Measurements from ENCODE around the gene PNMA1. TPM values are rescaled to one million over a fixed set of nuclear protein-coding genes. Genes with fewer than 3 reads are reported as not detected.

Gene PNMA1
- total RNA-seq, 1 experiment from 2014 or later: 24.6 TPM

DNA sequence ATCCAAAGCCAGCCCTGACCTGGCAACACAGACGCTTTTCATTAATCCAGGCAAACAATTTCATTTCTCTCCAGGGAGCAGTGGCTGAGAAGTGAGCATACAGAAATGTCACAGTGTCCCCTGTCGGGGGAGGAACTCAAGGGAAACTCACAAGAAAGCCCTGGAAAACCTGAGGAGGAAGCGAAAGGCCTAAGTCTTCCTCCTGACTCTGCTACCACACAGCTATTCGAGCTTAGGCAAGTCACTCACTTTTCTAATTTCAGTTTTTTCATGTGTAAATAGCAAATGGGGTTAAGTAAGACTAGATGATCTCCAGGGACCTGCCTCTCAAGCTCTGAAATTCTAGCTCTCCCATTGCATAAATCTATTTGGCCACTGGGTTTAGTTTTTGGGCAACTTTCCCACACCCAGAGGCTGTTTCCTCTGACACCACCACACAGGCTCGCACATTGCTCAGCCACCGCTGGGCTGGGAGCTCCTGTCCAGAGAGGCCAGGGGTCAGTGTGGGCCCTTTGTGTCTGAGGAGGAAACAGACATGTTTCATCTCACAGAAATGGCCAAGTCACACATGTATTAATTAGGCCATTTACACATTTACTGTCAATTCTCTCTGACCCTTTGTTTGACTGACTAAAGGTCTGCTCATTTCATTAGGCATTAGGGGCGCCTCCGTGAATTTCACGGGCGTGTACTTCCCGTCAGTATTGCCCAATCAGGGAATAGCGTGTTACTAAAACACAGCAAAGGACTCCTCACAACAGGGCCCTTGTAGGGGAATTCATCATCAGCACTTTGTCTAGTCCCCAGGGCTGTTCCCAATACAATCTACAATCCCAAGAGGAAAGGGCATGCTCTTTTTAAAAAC lies 9.8 kb upstream of the PNMA1 start:
- no peak overlapping the region for H3K4me3 ChIP-seq (replicated peaks in 1 of 2; ENCODE audit: low read depth in 1 of 2, low read length in 2 of 2)
- no peak for TF ChIP-seq YY1 (IDR thresholded peaks at IDR 0.05; ENCODE audit: extremely low read depth, insufficient replicate concordance, low read depth, low read length)
- TF ChIP-seq ZNF274 (IDR thresholded peaks at IDR 0.05; ENCODE audit: low read depth, low read length): no peak
- no peak for TF ChIP-seq CBX3 (IDR thresholded peaks at IDR 0.05; ENCODE audit: low read depth)
- no peak for TF ChIP-seq ZFX (IDR thresholded peaks at IDR 0.05)
- no peak for TF ChIP-seq POLR2A (IDR thresholded peaks at IDR 0.05; ENCODE audit: borderline replicate concordance, extremely low read depth, insufficient read depth, insufficient read length)
- TF ChIP-seq, protein P1, sequence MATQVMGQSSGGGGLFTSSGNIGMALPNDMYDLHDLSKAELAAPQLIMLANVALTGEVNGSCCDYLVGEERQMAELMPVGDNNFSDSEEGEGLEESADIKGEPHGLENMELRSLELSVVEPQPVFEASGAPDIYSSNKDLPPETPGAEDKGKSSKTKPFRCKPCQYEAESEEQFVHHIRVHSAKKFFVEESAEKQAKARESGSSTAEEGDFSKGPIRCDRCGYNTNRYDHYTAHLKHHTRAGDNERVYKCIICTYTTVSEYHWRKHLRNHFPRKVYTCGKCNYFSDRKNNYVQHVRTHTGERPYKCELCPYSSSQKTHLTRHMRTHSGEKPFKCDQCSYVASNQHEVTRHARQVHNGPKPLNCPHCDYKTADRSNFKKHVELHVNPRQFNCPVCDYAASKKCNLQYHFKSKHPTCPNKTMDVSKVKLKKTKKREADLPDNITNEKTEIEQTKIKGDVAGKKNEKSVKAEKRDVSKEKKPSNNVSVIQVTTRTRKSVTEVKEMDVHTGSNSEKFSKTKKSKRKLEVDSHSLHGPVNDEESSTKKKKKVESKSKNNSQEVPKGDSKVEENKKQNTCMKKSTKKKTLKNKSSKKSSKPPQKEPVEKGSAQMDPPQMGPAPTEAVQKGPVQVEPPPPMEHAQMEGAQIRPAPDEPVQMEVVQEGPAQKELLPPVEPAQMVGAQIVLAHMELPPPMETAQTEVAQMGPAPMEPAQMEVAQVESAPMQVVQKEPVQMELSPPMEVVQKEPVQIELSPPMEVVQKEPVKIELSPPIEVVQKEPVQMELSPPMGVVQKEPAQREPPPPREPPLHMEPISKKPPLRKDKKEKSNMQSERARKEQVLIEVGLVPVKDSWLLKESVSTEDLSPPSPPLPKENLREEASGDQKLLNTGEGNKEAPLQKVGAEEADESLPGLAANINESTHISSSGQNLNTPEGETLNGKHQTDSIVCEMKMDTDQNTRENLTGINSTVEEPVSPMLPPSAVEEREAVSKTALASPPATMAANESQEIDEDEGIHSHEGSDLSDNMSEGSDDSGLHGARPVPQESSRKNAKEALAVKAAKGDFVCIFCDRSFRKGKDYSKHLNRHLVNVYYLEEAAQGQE (IDR thresholded peaks at IDR 0.05; ENCODE audit: low read depth): no peak
- no peak overlapping the region for H2AFZ ChIP-seq (ENCODE audit: low read depth, low read length, poor library complexity, severe bottlenecking)
- no peak overlapping the region for H3K4me2 ChIP-seq (ENCODE audit: low read length)
- no peaks in the 10 kb centered on the region for H3K9me3 ChIP-seq (ENCODE audit: control insufficient read depth in 1 of 2, insufficient read depth in 1 of 2, low read depth in 1 of 2, low read length in 2 of 2)
- intact Hi-C loops (cut with micrococcal nuclease): no loop called here
- H4K20me1 ChIP-seq (ENCODE audit: insufficient read depth): no peaks in the 10 kb centered on the region; the same call in 1 of the 2 replicates
- ChIA-PET CTCF (no interaction called here), RAD21 (ENCODE audit: low non-redundant PET in 1 of 2, low total read pairs in 2 of 2, uncharacterized antibody in 2 of 2, unreplicated experiment in 2 of 2) (no interaction called here), POLR2A (no interaction called here)
- H3K9me2 ChIP-seq (ENCODE audit: insufficient read depth): no peaks in the 10 kb centered on the region
- ATAC-seq: no peak
- H3K27me3 ChIP-seq (ENCODE audit: insufficient read depth, low read length): no peaks in the 10 kb centered on the region
- H3K36me3 ChIP-seq (ENCODE audit: control insufficient read depth in 1 of 2, insufficient read depth in 2 of 2, low read length in 2 of 2): peaks cover 39 to 51% of the 10 kb centered on the region in 2 experiments; a peak in 3 of 4 replicates
- no peaks in the 10 kb centered on the region; the same call in 1 of the 2 replicates for H3K79me2 ChIP-seq (ENCODE audit: insufficient read depth, low read length)
- no TSS peak for BruUV-seq (replicated peaks)
- H3K4me1 ChIP-seq (ENCODE audit: control insufficient read depth in 1 of 2, insufficient read depth in 2 of 2, low read length in 2 of 2): peaks cover 2 to 19% of the 10 kb centered on the region in 2 experiments; a peak in 3 of 4 replicates
- no peak overlapping the region for H3K27ac ChIP-seq (ENCODE audit: low read depth, low read length)
- DNase-seq (ENCODE audit: low read depth, low spot score): no peak
- no peak overlapping the region for H3K9ac ChIP-seq (ENCODE audit: low read length)

All from HCT116 (cell line).